AG09319 (cell line): ENCODE measurements around the gene INPP1.
"Not testable (repeated sequence)": the region's sequence is repeated elsewhere in the genome, so short reads cannot be mapped to it uniquely, and the experiment has no call there.

Source experiments
- DNase-seq: peaks from one replicate; pipeline ENCODE4 v3.0.0-alpha.2; 2010; ENCODE audit warnings: low read depth; ENCODE audit errors: extremely low read depth
- TF ChIP-seq, protein P1 (sequence below): IDR thresholded peaks from 2 replicates; pipeline ENCODE4 v1.5.1; 2011; ENCODE audit warnings: low read depth, mild to moderate bottlenecking, inconsistent platforms, low read length, moderate library complexity

The INPP1 gene, protein sequence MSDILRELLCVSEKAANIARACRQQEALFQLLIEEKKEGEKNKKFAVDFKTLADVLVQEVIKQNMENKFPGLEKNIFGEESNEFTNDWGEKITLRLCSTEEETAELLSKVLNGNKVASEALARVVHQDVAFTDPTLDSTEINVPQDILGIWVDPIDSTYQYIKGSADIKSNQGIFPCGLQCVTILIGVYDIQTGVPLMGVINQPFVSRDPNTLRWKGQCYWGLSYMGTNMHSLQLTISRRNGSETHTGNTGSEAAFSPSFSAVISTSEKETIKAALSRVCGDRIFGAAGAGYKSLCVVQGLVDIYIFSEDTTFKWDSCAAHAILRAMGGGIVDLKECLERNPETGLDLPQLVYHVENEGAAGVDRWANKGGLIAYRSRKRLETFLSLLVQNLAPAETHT

DNA sequence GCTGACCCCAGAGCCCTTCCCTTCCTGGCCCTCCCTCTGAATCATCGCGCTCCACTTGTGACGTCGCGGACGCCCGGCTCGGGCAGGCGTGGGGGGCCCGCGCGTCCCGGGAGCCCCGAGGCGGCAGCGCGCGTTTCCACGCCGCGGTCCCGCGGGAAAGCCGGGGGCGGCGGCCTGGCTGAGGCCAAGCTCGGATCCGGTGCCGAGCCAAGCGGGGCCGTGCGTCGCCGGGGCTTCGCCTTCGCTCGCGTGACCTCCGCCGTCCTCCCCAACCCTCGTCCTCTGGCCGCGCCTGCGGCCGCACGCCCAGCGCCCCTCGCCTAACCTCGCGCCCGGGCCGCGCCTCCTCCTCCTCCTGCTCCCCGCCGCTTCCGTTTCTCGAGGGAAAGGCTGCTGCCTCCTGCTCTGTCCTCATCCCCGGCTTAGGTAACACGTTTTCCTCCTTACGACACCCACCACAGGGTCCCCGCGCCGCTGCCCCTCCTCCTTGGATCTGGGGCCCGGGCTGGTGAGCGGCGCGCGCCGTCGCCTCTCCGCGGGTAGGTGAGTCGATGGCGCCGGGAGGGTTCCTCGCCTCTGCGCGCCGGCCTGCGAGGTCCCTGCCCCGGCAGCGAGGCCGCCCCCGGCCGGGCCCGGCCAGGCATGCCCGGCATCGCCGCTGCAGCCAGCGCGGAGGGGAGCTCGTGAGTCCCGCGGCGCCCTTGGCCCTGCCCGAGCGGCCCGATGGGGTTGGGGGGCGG, at the start of gene INPP1:
Gene INPP1 (plus strand): TSS at position 54 of the 740 bp plus-strand sequence. CDS start 16,514 bp downstream, outside the sequence.
- no peak for DNase-seq
- TF ChIP-seq, protein P1, sequence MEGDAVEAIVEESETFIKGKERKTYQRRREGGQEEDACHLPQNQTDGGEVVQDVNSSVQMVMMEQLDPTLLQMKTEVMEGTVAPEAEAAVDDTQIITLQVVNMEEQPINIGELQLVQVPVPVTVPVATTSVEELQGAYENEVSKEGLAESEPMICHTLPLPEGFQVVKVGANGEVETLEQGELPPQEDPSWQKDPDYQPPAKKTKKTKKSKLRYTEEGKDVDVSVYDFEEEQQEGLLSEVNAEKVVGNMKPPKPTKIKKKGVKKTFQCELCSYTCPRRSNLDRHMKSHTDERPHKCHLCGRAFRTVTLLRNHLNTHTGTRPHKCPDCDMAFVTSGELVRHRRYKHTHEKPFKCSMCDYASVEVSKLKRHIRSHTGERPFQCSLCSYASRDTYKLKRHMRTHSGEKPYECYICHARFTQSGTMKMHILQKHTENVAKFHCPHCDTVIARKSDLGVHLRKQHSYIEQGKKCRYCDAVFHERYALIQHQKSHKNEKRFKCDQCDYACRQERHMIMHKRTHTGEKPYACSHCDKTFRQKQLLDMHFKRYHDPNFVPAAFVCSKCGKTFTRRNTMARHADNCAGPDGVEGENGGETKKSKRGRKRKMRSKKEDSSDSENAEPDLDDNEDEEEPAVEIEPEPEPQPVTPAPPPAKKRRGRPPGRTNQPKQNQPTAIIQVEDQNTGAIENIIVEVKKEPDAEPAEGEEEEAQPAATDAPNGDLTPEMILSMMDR = no peak

DNA sequence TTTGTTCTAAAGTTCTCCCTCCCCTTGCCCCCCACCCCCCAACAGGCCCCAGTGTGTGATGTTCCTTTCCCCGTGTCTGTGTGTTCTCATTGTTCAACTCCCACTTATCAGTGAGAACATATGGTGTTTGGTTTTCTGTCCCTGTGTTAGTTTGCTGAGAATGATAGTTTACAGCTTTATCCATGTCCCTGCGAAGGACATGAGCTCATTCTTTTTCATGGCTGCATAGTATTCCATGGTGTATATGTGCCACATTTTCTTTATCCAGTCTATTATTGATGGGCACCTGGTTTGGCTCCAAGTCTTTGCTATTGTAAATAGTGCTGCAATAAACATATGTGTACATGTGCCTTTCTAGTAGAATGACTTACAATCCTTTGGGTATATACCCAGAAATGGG, 45.5 kb upstream of the INPP1 start:
- not testable (repeated sequence) for DNase-seq

DNA sequence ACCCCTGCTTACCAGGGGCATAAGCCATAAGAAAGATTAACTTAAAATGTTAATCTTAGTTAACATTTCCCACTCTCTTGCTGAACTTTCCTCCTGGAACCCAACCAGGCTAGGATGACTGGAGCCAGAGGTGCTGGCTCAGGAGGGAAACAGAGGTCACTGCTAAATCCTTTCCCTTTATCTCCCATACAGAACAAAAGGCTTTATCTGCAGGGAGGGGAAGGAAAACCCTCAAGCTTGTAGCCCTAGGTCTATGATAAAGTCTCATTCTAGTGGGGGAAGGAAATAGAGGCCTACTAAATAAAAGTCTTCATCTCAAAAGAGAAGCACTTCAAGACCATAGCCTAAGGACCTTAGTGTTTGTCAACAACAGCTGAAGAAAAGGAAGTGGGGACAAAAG, 42.4 kb upstream of the INPP1 start:
- TF ChIP-seq, protein P1 = no peak
- DNase-seq = no peak

DNA sequence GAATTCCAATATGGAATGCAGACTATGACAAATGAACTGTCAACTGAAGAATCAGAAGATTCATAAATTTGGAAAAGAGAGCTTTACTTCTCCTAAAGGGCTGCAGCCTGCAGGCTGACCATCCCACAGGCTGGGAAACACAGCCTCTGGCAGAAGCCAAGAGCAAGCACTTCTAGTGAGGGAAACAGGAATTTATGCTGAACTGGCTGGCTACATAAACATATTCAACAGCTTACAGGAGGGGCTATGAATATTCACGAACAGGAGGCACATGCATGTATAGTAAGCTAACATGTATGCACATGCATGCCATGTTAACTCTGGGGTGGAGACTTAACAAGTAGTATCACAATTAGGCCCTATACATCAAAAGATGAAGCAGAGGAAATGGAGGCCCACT, 41.3 kb upstream of the INPP1 start:
- TF ChIP-seq, protein P1 = no peak
- no peak for DNase-seq

DNA sequence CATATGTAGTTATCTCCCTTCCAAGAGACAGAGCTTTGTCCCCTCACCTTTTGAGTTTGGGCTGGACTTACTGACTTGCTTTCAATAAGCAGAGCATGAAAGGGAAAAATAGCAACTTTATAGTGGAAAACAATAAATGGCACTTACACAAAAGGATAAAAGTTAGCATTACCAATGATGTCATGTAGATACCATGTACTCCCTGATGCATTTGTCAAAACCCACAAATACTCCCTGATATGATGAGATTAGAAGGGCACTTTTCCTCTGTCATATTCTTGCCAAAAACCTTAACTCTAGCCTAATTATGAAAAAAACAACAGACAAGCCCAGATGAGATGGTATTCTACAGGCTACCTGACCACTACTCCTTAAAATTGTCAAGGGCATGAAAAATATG, 39.7 kb upstream of the INPP1 start:
- no peak for DNase-seq
- TF ChIP-seq, protein P1 = no peak

DNA sequence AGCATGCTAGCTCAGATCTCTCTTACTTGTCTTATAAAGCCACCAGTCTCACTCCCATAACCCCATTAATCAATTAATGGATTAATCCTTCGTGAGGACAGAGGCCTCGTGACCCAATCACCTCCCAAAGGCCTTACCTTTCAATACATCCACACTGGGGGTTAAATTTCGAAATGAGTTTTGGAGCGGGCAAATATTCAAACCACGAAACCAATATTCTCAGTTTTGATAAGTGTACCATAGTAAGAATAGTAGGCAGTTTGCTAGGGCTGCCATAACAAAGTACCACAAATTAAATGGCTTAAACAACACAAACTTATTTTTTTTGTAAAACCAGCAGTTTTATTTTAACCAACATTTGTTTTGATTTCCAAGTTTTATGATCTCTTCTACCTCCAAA, 39.0 kb upstream of the INPP1 start:
- TF ChIP-seq, protein P1 = no peak

DNA sequence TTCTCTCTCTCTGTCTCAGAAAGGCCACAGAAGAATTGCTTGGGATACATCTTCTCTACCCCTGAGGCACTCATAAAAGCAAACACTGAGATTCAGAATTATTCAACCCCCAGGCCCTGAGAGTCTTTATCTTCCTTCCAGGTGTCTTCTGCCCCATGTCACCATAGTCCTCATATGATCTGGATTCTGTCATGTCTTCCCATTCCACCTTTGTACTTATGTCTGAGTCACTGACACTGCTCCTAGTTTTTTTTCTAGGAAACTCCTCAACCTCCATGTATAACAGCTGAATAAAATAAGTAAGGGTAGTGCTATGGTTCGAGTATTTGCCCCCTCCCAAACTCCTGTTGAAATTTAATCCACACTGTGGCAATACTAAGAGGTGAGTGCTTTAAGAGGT, 35.4 kb upstream of the INPP1 start:
- no peak for DNase-seq
- TF ChIP-seq, protein P1 = no peak

More for the DNA sequence above, 39.0 kb upstream of the INPP1 start:
- DNase-seq = no peak
